Mammary epithelial cell (primary cell): ENCODE data around the gene LONRF3.

Experiments used
- CTCF ChIP-seq, 2 donors: IDR thresholded peaks in 1 of 2; conservative IDR thresholded peaks in 1 of 2; 2 replicates each; pipeline ENCODE4 v1.5.1; 2011 to 2012; ENCODE audit warnings: inconsistent platforms in 2 of 2, low read length in 2 of 2, mild to moderate bottlenecking in 2 of 2, control low read depth in 1 of 2, low read depth in 1 of 2; ENCODE audit not compliant: insufficient read depth in 1 of 2; ENCODE audit errors: extremely low read depth in 1 of 2
- EZH2 ChIP-seq: IDR thresholded peaks from 2 replicates; pipeline ENCODE4 v1.6.1; 2012; ENCODE audit warnings: low read length, inconsistent platforms, borderline replicate concordance

DNA sequence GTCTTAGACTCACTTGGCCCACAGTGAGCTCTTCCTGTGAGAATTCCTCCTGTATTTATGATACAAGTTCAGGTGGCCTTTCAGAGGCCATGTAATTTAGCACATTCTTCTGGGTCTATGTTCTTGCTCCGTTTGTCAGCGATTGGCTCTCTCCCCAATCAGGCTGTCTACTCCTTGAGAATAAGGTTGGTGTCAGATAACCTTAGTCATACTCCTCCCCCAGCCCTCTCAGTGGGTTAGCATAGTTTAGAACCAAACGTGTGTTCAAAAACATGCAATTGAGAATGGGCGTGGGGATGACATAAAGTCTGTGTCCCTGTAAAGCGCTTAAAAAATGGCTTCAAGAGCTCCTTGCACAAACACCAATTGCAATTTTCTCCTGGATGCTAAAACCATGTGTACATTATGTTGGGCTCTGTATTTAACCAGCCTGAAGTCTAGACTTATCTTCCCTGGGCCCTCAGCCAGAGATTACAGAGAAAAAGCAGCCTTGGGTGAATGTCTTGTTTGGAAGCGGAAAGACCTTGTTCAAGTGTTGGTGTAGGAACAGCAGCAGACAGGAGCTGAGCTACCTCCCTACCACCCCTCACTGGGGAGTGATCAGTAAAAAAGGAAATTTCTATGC, 88.4 kb downstream of the LONRF3 start:
- TF ChIP-seq CTCF (conservative IDR thresholded peaks at IDR 0.05 in 1 of 2, IDR thresholded peaks at IDR 0.05 in 1 of 2; ENCODE audit: extremely low read depth in 1 of 2, insufficient read depth in 1 of 2, low read depth in 1 of 2, low read length in 2 of 2), result no peak
- no peak for TF ChIP-seq EZH2
